ENCODE results near the gene CES5A. TPM values are rescaled to one million over a fixed set of nuclear protein-coding genes. Genes with fewer than 3 reads are reported as not detected.
"Not testable (repeated sequence)": the region's sequence is repeated elsewhere in the genome, so short reads cannot be mapped to it uniquely, and the experiment has no call there.

Gene CES5A
- total and polyA plus RNA-seq, 2 donors (not counting 1 experiment from before 2014, with no cell fraction given) = not detected

GRCh38 chr16:55914383-55914782 lies 39.2 kb upstream of the CES5A start:
- POLR2A ChIA-PET = no interaction called here

GRCh38 chr16:55913716-55914115 lies 38.5 kb upstream of the CES5A start:
- peaks cover 5% of the 10 kb centered on the region for H3K9me3 Mint-ChIP-seq (ENCODE audit: insufficient read depth)
- no peaks in the 10 kb centered on the region for H4K20me1 ChIP-seq (ENCODE audit: control insufficient read depth, insufficient read depth, low read length, poor library complexity, severe bottlenecking)
- H3K9ac ChIP-seq (ENCODE audit: low read length) = no peak overlapping the region
- peaks cover 0 to 7% (median 1%) of the 10 kb centered on the region in 4 experiments for H3K27me3 ChIP-seq (replicated peaks in 1 of 4; ENCODE audit: control extremely low read depth in 1 of 4, control insufficient read depth in 3 of 4, insufficient read depth in 4 of 4, low read length in 3 of 4)
- no peak for TF ChIP-seq CTCF (IDR thresholded peaks at IDR 0.05)
- TF ChIP-seq EZH2 (IDR thresholded peaks at IDR 0.05; ENCODE audit: borderline replicate concordance, insufficient read depth, low read depth, low read length, poor library complexity, severe bottlenecking) = no peak
- no peak overlapping the region for H3K4me2 ChIP-seq (replicated peaks; ENCODE audit: low read depth, low read length, poor library complexity, severe bottlenecking)
- DNase-seq (no peak), ATAC-seq (ENCODE audit: low read depth) (no peak)
- no peaks in the 10 kb centered on the region for H3K4me1 Mint-ChIP-seq
- no peaks in the 10 kb centered on the region for H3K4me1 ChIP-seq (ENCODE audit: control insufficient read depth in 2 of 2, insufficient read depth in 2 of 2, low read length in 2 of 2)
- H3K27ac Mint-ChIP-seq = no peak overlapping the region
- no peak overlapping the region for H3K27ac ChIP-seq (ENCODE audit: low read length in 2 of 2)
- intact Hi-C loops (cut with micrococcal nuclease) = no loop called here
- H3K27me3 Mint-ChIP-seq = peaks cover 34% of the 10 kb centered on the region
- H3K79me2 ChIP-seq (ENCODE audit: control insufficient read depth, insufficient read depth, low read length) = no peaks in the 10 kb centered on the region
- no peak overlapping the region for H2AFZ ChIP-seq (ENCODE audit: insufficient read depth, low read depth, low read length, poor library complexity, severe bottlenecking)
- CTCF ChIA-PET = no interaction called here
- no peaks in the 10 kb centered on the region for H3K36me3 ChIP-seq (replicated peaks in 1 of 2; ENCODE audit: control extremely low read depth in 1 of 2, control insufficient read depth in 1 of 2, extremely low read depth in 1 of 2, insufficient read depth in 2 of 2, low read length in 1 of 2)
- POLR2A ChIA-PET = no interaction called here
- peaks cover 0 to 15% (median 0%) of the 10 kb centered on the region in 3 donors for H3K9me3 ChIP-seq (ENCODE audit: control extremely low read depth in 1 of 3, control insufficient read depth in 2 of 3, insufficient read depth in 1 of 3, low read length in 2 of 3)
- 85% methylated on average over 2 of the region's 2 CpGs for WGBS (ENCODE audit: insufficient coverage)
- H3K4me3 ChIP-seq (ENCODE audit: control extremely low read depth in 1 of 5, extremely low read depth in 1 of 5, insufficient read depth in 1 of 5, low read depth in 2 of 5, low read length in 4 of 5) = no peak overlapping the region
- H3K4me3 Mint-ChIP-seq = no peak overlapping the region

More at GRCh38 chr16:55914383-55914782, 39.2 kb upstream of the CES5A start:
- no peak for TF ChIP-seq CTCF (IDR thresholded peaks at IDR 0.05)
- TF ChIP-seq EZH2 (IDR thresholded peaks at IDR 0.05; ENCODE audit: borderline replicate concordance, insufficient read depth, low read depth, low read length, poor library complexity, severe bottlenecking) = no peak
- Mint-ChIP-seq H3K27me3 (peaks cover 35% of the 10 kb centered on the region), H3K4me1 (no peaks in the 10 kb centered on the region), H3K4me3 (no peak overlapping the region), H3K9me3 (ENCODE audit: insufficient read depth) (peaks cover 5% of the 10 kb centered on the region), H3K27ac (no peak overlapping the region)
- H4K20me1 ChIP-seq (ENCODE audit: control insufficient read depth, insufficient read depth, low read length, poor library complexity, severe bottlenecking) = no peaks in the 10 kb centered on the region
- H3K27me3 ChIP-seq (replicated peaks in 1 of 4; ENCODE audit: control extremely low read depth in 1 of 4, control insufficient read depth in 3 of 4, insufficient read depth in 4 of 4, low read length in 3 of 4) = peaks cover 0 to 10% (median 1%) of the 10 kb centered on the region in 4 experiments
- no peaks in the 10 kb centered on the region for H3K4me1 ChIP-seq (ENCODE audit: control insufficient read depth in 2 of 2, insufficient read depth in 2 of 2, low read length in 2 of 2)
- ATAC-seq (ENCODE audit: low read depth) = no peak
- no peak overlapping the region for H3K4me2 ChIP-seq (replicated peaks; ENCODE audit: low read depth, low read length, poor library complexity, severe bottlenecking)
- no peaks in the 10 kb centered on the region for H3K79me2 ChIP-seq (ENCODE audit: control insufficient read depth, insufficient read depth, low read length)
- peaks cover 0 to 13% (median 0%) of the 10 kb centered on the region in 3 donors for H3K9me3 ChIP-seq (ENCODE audit: control extremely low read depth in 1 of 3, control insufficient read depth in 2 of 3, insufficient read depth in 1 of 3, low read length in 2 of 3)
- H3K4me3 ChIP-seq (ENCODE audit: control extremely low read depth in 1 of 5, extremely low read depth in 1 of 5, insufficient read depth in 1 of 5, low read depth in 2 of 5, low read length in 4 of 5) = no peak overlapping the region
- no peak overlapping the region for H3K9ac ChIP-seq (ENCODE audit: low read length)
- no peak overlapping the region for H2AFZ ChIP-seq (ENCODE audit: insufficient read depth, low read depth, low read length, poor library complexity, severe bottlenecking)
- CTCF ChIA-PET = no interaction called here
- 85% methylated on average over 6 of the region's 6 CpGs for WGBS (ENCODE audit: insufficient coverage)
- intact Hi-C loops (cut with micrococcal nuclease) = no loop called here
- H3K27ac ChIP-seq (ENCODE audit: low read length in 2 of 2) = no peak overlapping the region
- no peak for DNase-seq
- no peaks in the 10 kb centered on the region for H3K36me3 ChIP-seq (replicated peaks in 1 of 2; ENCODE audit: control extremely low read depth in 1 of 2, control insufficient read depth in 1 of 2, extremely low read depth in 1 of 2, insufficient read depth in 2 of 2, low read length in 1 of 2)

GRCh38 chr16:55913121-55913520 lies 37.9 kb upstream of the CES5A start:
- H3K9ac ChIP-seq (ENCODE audit: low read length); H3K4me1 ChIP-seq (ENCODE audit: control insufficient read depth in 2 of 2, insufficient read depth in 2 of 2, low read length in 2 of 2); H3K4me1 Mint-ChIP-seq; H3K4me3 Mint-ChIP-seq; DNase-seq; H3K27me3 ChIP-seq (replicated peaks in 1 of 4; ENCODE audit: control extremely low read depth in 1 of 4, control insufficient read depth in 3 of 4, insufficient read depth in 4 of 4, low read length in 3 of 4); H4K20me1 ChIP-seq (ENCODE audit: control insufficient read depth, insufficient read depth, low read length, poor library complexity, severe bottlenecking); ATAC-seq (ENCODE audit: low read depth); H3K4me3 ChIP-seq (ENCODE audit: control extremely low read depth in 1 of 5, extremely low read depth in 1 of 5, insufficient read depth in 1 of 5, low read depth in 2 of 5, low read length in 4 of 5); H3K27ac ChIP-seq (ENCODE audit: low read length in 2 of 2); H3K36me3 ChIP-seq (replicated peaks in 1 of 2; ENCODE audit: control extremely low read depth in 1 of 2, control insufficient read depth in 1 of 2, extremely low read depth in 1 of 2, insufficient read depth in 2 of 2, low read length in 1 of 2); H3K9me3 Mint-ChIP-seq (ENCODE audit: insufficient read depth); H2AFZ ChIP-seq (ENCODE audit: insufficient read depth, low read depth, low read length, poor library complexity, severe bottlenecking); intact Hi-C loops (cut with micrococcal nuclease); CTCF ChIA-PET; H3K4me2 ChIP-seq (replicated peaks; ENCODE audit: low read depth, low read length, poor library complexity, severe bottlenecking); H3K79me2 ChIP-seq (ENCODE audit: control insufficient read depth, insufficient read depth, low read length); H3K27ac Mint-ChIP-seq; POLR2A ChIA-PET: not testable (repeated sequence)
- WGBS (ENCODE audit: insufficient coverage) = 73% methylated on average over 2 of the region's 2 CpGs
- H3K9me3 ChIP-seq (ENCODE audit: control extremely low read depth in 1 of 3, control insufficient read depth in 2 of 3, insufficient read depth in 1 of 3, low read length in 2 of 3) = peaks cover 0 to 15% (median 0%) of the 10 kb centered on the region in 3 donors
- H3K27me3 Mint-ChIP-seq = peaks cover 28% of the 10 kb centered on the region

Measured in B cell (primary cell).